Measurements from ENCODE around the gene RERE. TPM values are rescaled to one million over a fixed set of nuclear protein-coding genes. Genes with fewer than 3 reads are reported as not detected.
A peak's percentile ranks its signal among the peaks of the same experiment; 100 is the strongest.

The RERE gene
- polyA plus RNA-seq, 1 of the 3 experiments (the other 2 are of a cell fraction), result 8.1 TPM

GRCh38 chr1:8667869-8668594 is 149.4 kb downstream of the RERE start:
- H3K9me2 ChIP-seq, result no peaks in the 10 kb centered on the region
- ChIA-PET CTCF (interaction anchor here (8.6 kb wide), 1 partner anchor 106 kb away, joined by 65 read pairs; no protein-coding TSS in a partner anchor), POLR2A (no interaction called here)
- no peaks in the 10 kb centered on the region for H3K9me3 ChIP-seq
- DNase-seq, result no peak
- H4K20me1 ChIP-seq (ENCODE audit: insufficient read depth), result peaks cover 45% of the 10 kb centered on the region
- H2AFZ ChIP-seq (ENCODE audit: low read depth), result no peak overlapping the region
- no peaks in the 10 kb centered on the region for H3K27me3 ChIP-seq (ENCODE audit: insufficient read depth)
- no peak for TF ChIP-seq SIN3A (IDR thresholded peaks at IDR 0.05; ENCODE audit: borderline replicate concordance, low read depth, low read length)
- TF ChIP-seq TCF12 (IDR thresholded peaks at IDR 0.05), result peak; percentile 11; the same call in 1 of the 2 replicates
- TF ChIP-seq NFIC (IDR thresholded peaks at IDR 0.05; ENCODE audit: borderline replicate concordance), result no peak; the same call in 1 of the 2 replicates
- TF ChIP-seq CTCF (IDR thresholded peaks at IDR 0.05), result no peak
- no peak for TF ChIP-seq TEAD4 (IDR thresholded peaks at IDR 0.05; ENCODE audit: borderline replicate concordance, insufficient read depth)
- no peak for TF ChIP-seq MEF2A (IDR thresholded peaks at IDR 0.05; ENCODE audit: borderline replicate concordance, low read depth)
- TF ChIP-seq RXRA (IDR thresholded peaks at IDR 0.05; ENCODE audit: borderline replicate concordance, low read depth), result peak; percentile 61; the same call in 1 of the 2 replicates
- H3K36me3 ChIP-seq (replicated peaks in 1 of 2; ENCODE audit: control insufficient read depth in 1 of 2, insufficient read depth in 2 of 2, low read length in 1 of 2), result no peaks in the 10 kb centered on the region
- H3K4me2 ChIP-seq, result no peak overlapping the region
- H3K4me3 ChIP-seq (ENCODE audit: low read depth in 2 of 2, low read length in 1 of 2), result no peak overlapping the region
- H3K79me2 ChIP-seq (ENCODE audit: insufficient read depth), result peaks cover 80% of the 10 kb centered on the region
- H3K27ac ChIP-seq (ENCODE audit: low read depth in 2 of 2, low read length in 1 of 2), result peak overlapping the region in 1 of 2 experiments; percentile 22; a peak in 1 of 4 replicates
- no peak overlapping the region for H3K9ac ChIP-seq
- peaks cover 38 to 63% of the 10 kb centered on the region in 2 experiments for H3K4me1 ChIP-seq (ENCODE audit: control insufficient read depth in 1 of 2, insufficient read depth in 2 of 2, low read depth in 1 of 2, low read length in 1 of 2)
- H3F3A ChIP-seq (replicated peaks; ENCODE audit: insufficient read depth), result peaks cover 3% of the 10 kb centered on the region
- 88% methylated on average over 5 of the region's 5 CpGs for WGBS (ENCODE audit: low lambda C conversion rate)

DNA sequence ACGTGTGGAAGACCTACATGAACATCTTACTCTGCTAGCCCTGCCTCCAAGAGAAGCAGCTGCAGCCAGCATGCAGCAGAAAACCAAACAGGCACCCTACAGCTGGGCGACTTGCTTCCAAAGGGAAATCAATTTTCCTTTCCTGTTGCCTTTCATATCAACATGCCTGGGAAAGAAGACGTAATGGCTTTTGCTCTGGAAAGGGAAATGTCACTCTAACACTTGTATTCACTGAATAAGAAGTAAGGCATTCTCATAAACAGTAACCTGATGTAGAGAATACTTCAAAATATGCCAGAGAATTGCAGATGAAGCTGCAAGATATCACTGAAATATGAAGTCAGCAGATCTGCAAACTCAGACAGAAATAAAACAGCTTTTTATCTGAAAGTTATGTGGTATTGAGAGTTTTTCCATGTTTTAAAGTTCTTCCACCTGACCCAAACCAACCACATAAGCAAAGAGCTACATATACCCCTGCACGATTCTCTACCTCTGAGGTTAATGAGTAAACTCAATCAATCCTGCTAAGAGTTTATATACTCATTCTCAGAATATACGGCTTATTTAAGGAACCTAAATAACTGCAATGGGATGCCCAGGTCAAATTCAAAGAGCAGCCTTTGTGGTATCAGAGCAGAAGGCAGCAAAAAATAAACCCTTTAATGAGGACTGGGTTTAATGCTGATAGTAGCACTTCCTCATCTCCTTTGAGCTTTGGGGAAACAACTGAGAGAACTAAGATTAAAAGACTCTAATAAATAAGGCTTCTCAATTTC is 150.9 kb downstream of the RERE start:
- no peak overlapping the region for H3K4me3 ChIP-seq (ENCODE audit: low read depth in 2 of 2, low read length in 1 of 2)
- 55% methylated on average over 5 of the region's 5 CpGs for WGBS (ENCODE audit: low lambda C conversion rate)
- peak overlapping the region; percentile 17 to 31; a peak in 3 of 4 replicates for H3K27ac ChIP-seq (ENCODE audit: low read depth in 2 of 2, low read length in 1 of 2)
- H3K9ac ChIP-seq, result no peak overlapping the region
- peaks cover 84% of the 10 kb centered on the region for H3K79me2 ChIP-seq (ENCODE audit: insufficient read depth)
- H2AFZ ChIP-seq (ENCODE audit: low read depth), result no peak overlapping the region
- ChIA-PET CTCF (interaction anchor here (1.1 to 1.3 kb wide), 4 partner anchors 13 to 105 kb away, joined by 3 to 5 read pairs (median 4); no protein-coding TSS in a partner anchor), POLR2A (interaction anchor here (0.6 kb wide), 1 partner anchor 212 kb away, joined by 3 read pairs; the partner anchor contains the start of gene ENO1)
- H3K9me2 ChIP-seq, result no peaks in the 10 kb centered on the region
- no peaks in the 10 kb centered on the region for H3K27me3 ChIP-seq (ENCODE audit: insufficient read depth)
- H3F3A ChIP-seq (replicated peaks; ENCODE audit: insufficient read depth), result peaks cover 17% of the 10 kb centered on the region
- peaks cover 38% of the 10 kb centered on the region for H4K20me1 ChIP-seq (ENCODE audit: insufficient read depth)
- peaks cover 39 to 72% of the 10 kb centered on the region in 2 experiments for H3K4me1 ChIP-seq (ENCODE audit: control insufficient read depth in 1 of 2, insufficient read depth in 2 of 2, low read depth in 1 of 2, low read length in 1 of 2)
- TF ChIP-seq NFIC (IDR thresholded peaks at IDR 0.05; ENCODE audit: borderline replicate concordance), result 0 out of 2 replicates have a peak, but pooled peaks have one; percentile 26
- no peak for TF ChIP-seq CHD2 (IDR thresholded peaks at IDR 0.05; ENCODE audit: low read length, partially characterized antibody)
- TF ChIP-seq EP300 (IDR thresholded peaks at IDR 0.05; ENCODE audit: borderline replicate concordance in 1 of 2, low read depth in 1 of 2, low read length in 1 of 2), result peak in 1 of 2 experiments; percentile 37; a peak in 1 of 4 replicates
- TF ChIP-seq JUND (IDR thresholded peaks at IDR 0.05), result peak; percentile 66
- TF ChIP-seq POLR2AphosphoS5 (IDR thresholded peaks at IDR 0.05; ENCODE audit: low read depth, low read length), result peak; percentile 39; the same call in 1 of the 2 replicates
- TF ChIP-seq, protein P1, sequence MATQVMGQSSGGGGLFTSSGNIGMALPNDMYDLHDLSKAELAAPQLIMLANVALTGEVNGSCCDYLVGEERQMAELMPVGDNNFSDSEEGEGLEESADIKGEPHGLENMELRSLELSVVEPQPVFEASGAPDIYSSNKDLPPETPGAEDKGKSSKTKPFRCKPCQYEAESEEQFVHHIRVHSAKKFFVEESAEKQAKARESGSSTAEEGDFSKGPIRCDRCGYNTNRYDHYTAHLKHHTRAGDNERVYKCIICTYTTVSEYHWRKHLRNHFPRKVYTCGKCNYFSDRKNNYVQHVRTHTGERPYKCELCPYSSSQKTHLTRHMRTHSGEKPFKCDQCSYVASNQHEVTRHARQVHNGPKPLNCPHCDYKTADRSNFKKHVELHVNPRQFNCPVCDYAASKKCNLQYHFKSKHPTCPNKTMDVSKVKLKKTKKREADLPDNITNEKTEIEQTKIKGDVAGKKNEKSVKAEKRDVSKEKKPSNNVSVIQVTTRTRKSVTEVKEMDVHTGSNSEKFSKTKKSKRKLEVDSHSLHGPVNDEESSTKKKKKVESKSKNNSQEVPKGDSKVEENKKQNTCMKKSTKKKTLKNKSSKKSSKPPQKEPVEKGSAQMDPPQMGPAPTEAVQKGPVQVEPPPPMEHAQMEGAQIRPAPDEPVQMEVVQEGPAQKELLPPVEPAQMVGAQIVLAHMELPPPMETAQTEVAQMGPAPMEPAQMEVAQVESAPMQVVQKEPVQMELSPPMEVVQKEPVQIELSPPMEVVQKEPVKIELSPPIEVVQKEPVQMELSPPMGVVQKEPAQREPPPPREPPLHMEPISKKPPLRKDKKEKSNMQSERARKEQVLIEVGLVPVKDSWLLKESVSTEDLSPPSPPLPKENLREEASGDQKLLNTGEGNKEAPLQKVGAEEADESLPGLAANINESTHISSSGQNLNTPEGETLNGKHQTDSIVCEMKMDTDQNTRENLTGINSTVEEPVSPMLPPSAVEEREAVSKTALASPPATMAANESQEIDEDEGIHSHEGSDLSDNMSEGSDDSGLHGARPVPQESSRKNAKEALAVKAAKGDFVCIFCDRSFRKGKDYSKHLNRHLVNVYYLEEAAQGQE (IDR thresholded peaks at IDR 0.05; ENCODE audit: low read depth, low read length), result no peak
- TF ChIP-seq, protein P2, sequence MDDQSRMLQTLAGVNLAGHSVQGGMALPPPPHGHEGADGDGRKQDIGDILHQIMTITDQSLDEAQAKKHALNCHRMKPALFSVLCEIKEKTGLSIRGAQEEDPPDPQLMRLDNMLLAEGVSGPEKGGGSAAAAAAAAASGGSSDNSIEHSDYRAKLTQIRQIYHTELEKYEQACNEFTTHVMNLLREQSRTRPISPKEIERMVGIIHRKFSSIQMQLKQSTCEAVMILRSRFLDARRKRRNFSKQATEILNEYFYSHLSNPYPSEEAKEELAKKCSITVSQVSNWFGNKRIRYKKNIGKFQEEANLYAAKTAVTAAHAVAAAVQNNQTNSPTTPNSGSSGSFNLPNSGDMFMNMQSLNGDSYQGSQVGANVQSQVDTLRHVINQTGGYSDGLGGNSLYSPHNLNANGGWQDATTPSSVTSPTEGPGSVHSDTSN (IDR thresholded peaks at IDR 0.05), result peak; percentile 81
- no peak for TF ChIP-seq FOXM1 (IDR thresholded peaks at IDR 0.05; ENCODE audit: low read depth)
- peak; percentile 78 for TF ChIP-seq TCF12 (IDR thresholded peaks at IDR 0.05)
- H3K9me3 ChIP-seq, result no peaks in the 10 kb centered on the region
- no peaks in the 10 kb centered on the region for H3K36me3 ChIP-seq (replicated peaks in 1 of 2; ENCODE audit: control insufficient read depth in 1 of 2, insufficient read depth in 2 of 2, low read length in 1 of 2)
- DNase-seq, result no peak
- H3K4me2 ChIP-seq, result peak overlapping the region; percentile 26

Data from SK-N-SH (cell line).